ENCODE data around the gene SV2A. TPM values are rescaled to one million over a fixed set of nuclear protein-coding genes. Genes with fewer than 3 reads are reported as not detected.
"Not testable (repeated sequence)": the region's sequence is repeated elsewhere in the genome, so short reads cannot be mapped to it uniquely, and the experiment has no call there.

The SV2A gene
- total and polyA plus RNA-seq, 7 donors, result 0.60 to 6.9 (median 4.1) TPM; not detected in 1

DNA sequence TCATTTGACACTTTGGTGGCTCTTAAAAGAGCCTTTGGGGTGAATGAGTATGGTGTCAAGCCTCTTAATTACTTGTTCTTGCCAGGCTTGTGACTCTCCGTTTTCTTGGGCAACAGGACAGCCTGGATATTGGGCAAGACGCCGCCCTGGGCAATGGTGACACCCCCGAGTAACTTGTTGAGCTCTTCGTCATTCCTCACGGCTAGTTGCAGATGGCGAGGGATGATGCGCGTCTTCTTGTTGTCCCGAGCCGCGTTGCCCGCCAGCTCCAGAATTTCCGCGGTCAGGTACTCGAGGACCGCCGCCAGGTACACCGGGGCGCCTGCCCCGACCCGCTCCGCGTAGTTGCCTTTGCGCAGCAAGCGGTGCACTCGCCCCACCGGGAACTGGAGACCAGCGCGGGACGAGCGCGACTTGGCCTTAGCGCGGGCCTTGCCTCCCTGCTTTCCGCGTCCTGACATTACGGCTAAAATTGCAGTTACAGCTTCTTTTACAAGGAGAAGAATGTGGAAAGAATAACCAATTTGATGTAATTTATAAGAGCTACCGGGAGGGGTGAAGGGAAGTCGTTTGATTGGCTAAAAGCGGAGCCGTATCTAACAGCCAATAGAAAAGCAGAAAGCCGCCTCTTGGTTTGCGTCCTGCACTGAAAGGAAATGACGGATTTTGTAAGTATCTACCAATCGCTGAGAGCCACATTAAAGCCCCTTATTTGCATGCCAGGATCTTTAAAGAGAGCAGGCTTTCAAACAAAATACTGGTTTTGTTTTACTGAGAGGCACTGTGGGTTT is 30.0 kb downstream of the SV2A start:
- H3K9me3 ChIP-seq, result no peaks in the 10 kb centered on the region
- TF ChIP-seq EP300 (IDR thresholded peaks at IDR 0.05), result peak in 2 of 4 donors; percentile 4 to 8
- peak; percentile 88 to 95 for TF ChIP-seq POLR2A (IDR thresholded peaks at IDR 0.05)
- TF ChIP-seq POLR2AphosphoS5 (IDR thresholded peaks at IDR 0.05), result peak; percentile 96 to 99 (median 99)
- TF ChIP-seq, protein P1, sequence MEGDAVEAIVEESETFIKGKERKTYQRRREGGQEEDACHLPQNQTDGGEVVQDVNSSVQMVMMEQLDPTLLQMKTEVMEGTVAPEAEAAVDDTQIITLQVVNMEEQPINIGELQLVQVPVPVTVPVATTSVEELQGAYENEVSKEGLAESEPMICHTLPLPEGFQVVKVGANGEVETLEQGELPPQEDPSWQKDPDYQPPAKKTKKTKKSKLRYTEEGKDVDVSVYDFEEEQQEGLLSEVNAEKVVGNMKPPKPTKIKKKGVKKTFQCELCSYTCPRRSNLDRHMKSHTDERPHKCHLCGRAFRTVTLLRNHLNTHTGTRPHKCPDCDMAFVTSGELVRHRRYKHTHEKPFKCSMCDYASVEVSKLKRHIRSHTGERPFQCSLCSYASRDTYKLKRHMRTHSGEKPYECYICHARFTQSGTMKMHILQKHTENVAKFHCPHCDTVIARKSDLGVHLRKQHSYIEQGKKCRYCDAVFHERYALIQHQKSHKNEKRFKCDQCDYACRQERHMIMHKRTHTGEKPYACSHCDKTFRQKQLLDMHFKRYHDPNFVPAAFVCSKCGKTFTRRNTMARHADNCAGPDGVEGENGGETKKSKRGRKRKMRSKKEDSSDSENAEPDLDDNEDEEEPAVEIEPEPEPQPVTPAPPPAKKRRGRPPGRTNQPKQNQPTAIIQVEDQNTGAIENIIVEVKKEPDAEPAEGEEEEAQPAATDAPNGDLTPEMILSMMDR (IDR thresholded peaks at IDR 0.05), result no peak
- no peaks in the 10 kb centered on the region for H3K27me3 ChIP-seq
- H3K4me3 ChIP-seq, result peak overlapping the region; percentile 72 to 79 (median 76)
- DNase-seq, result peak; percentile 96
- H3K27ac ChIP-seq, result peak overlapping the region; percentile 97 to 100 (median 99)
- H3K36me3 ChIP-seq, result no peaks in the 10 kb centered on the region
- intact Hi-C loops (cut with DNase I), result loop anchor here (10.0 kb wide), 1 partner anchor 177 kb away; the partner anchor contains the start of gene VPS45
- WGBS, 2 donors, result 0% methylated on average over 46 of the region's 46 CpGs
- peaks cover 3 to 32% (median 21%) of the 10 kb centered on the region in 4 donors for H3K4me1 ChIP-seq

DNA sequence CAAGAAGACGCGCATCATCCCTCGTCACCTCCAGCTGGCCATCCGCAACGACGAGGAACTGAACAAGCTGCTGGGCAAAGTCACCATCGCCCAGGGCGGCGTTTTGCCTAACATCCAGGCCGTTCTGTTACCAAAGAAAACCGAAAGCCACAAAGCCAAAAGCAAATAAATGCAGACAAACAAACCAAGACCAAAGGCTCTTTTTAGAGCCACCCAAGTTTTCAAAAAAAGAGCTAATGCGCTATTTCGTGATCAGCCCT is 30.5 kb downstream of the SV2A start:
- 0 to 1% methylated on average over 13 of the region's 13 CpGs for WGBS, 2 donors
- H3K36me3 ChIP-seq, H3K27me3 ChIP-seq, DNase-seq, H3K9me3 ChIP-seq: not testable (repeated sequence)
- H3K27ac ChIP-seq, result peak overlapping the region; percentile 97 to 100 (median 99)
- H3K4me3 ChIP-seq, result peak overlapping the region; percentile 72 to 79 (median 76)
- peaks cover 3 to 32% (median 21%) of the 10 kb centered on the region in 4 donors for H3K4me1 ChIP-seq
- intact Hi-C loops (cut with DNase I), result loop anchor here (10.0 kb wide), 1 partner anchor 178 kb away; the partner anchor contains the start of gene VPS45

DNA sequence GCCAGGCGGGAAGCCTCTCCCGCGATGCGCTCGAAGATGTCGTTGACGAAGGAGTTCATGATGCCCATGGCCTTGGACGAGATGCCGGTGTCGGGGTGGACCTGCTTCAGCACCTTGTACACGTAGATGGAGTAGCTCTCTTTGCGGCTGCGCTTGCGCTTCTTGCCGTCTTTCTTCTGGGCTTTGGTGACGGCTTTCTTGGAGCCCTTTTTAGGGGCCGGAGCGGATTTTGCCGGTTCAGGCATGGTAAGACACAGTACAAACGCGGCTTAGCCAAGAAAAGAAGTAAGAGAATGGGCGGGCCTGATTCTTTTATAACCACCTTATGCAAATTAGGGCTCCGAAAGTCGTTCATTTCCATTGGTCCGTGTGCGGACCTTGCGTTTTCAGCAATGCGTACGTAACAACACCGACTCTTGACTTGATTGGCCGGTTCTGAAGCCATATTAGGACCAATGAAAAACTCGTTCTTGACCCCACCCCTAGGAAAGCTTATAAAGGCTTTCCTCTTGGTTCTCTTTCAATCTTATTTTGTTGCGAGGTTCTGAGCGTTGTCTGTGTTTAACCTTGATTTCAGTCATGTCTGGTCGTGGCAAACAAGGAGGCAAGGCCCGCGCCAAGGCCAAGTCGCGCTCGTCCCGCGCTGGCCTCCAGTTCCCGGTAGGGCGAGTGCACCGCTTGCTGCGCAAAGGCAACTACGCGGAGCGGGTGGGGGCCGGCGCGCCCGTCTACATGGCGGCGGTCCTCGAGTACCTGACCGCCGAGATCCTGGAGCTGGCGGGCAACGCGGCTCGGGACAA is 31.0 kb downstream of the SV2A start:
- intact Hi-C loops (cut with DNase I), result loop anchor here (10.0 kb wide), 1 partner anchor 178 kb away; the partner anchor contains the start of gene VPS45
- TF ChIP-seq, protein P1 (IDR thresholded peaks at IDR 0.05), result no peak
- TF ChIP-seq POLR2AphosphoS5 (IDR thresholded peaks at IDR 0.05), result peak; percentile 100
- TF ChIP-seq POLR2A (IDR thresholded peaks at IDR 0.05), result peak; percentile 99 to 100
- TF ChIP-seq EP300 (IDR thresholded peaks at IDR 0.05), result peak in 2 of 4 donors; percentile 35 to 64
- Histone ChIP-seq H3K27ac (peak overlapping the region; percentile 97 to 100 (median 99)), H3K4me1 (peaks cover 3 to 32% (median 21%) of the 10 kb centered on the region in 4 donors), H3K9me3 (no peaks in the 10 kb centered on the region), H3K27me3 (no peaks in the 10 kb centered on the region), H3K36me3 (no peaks in the 10 kb centered on the region), H3K4me3 (peak overlapping the region; percentile 72 to 79 (median 76))
- 0% methylated on average over 62 of the region's 62 CpGs for WGBS, 2 donors
- peak; percentile 97 for DNase-seq

DNA sequence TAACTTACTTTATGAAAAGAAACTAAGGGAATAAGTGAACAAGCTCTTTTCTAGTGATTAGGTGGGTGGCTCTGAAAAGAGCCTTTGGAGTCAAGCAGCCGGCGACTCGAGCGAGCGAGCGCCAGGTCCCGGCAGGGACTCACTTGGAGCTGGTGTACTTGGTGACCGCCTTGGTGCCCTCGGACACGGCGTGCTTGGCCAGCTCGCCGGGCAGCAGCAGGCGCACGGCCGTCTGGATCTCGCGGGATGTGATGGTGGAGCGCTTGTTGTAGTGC is 31.6 kb downstream of the SV2A start:
- not testable (repeated sequence) for H3K27me3 ChIP-seq, DNase-seq, H3K36me3 ChIP-seq, H3K9me3 ChIP-seq
- Histone ChIP-seq H3K4me1 (peaks cover 3 to 32% (median 21%) of the 10 kb centered on the region in 4 donors), H3K4me3 (peak overlapping the region; percentile 72 to 79 (median 76)), H3K27ac (peak overlapping the region; percentile 97 to 100 (median 99))
- WGBS, 2 donors, result 0 to 1% methylated on average over 19 of the region's 19 CpGs
- intact Hi-C loops (cut with DNase I), result loop anchor here (10.0 kb wide), 1 partner anchor 179 kb away; the partner anchor contains the start of gene VPS45

DNA sequence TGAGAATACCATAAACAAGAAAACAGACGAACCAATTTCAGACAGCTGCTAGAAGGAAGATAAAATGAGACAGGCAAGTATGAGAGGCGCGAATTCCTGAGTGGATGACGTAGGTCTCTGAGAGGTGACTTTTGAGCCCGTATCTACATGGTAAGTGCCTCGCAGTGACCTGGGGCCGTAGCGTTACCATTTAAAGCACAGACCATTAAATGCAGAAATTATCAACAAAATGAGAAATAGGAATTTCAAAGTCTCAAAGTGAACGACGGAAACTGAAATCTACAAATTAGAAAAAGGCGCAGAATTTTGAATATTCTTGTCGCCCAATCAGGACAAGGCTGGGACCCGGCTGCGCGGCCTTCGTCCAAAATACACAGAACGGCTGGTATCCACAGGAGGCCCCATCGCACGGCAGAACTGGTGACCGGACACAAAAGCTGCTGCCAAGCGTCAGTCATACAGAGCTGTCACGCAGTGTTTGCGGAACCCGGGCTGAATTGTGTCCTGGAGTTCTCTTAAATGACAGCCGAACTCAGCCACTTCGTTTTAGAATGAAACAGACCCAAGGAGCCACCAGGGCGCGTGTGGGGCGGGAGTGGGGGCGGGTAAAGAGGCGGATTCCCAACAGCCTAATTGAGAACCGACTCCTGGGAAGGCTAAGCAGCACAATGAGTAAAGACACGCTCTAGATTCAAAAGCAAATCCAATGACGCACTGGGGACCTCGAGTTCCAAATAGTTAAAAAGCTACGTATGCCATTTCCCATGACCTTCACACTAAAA is 32.1 kb downstream of the SV2A start:
- Histone ChIP-seq H3K4me3 (peak overlapping the region; percentile 72 to 79 (median 76)), H3K27ac (peak overlapping the region; percentile 97 to 100 (median 99)), H3K4me1 (peaks cover 3 to 32% (median 21%) of the 10 kb centered on the region in 4 donors), H3K36me3 (no peaks in the 10 kb centered on the region), H3K9me3 (no peaks in the 10 kb centered on the region), H3K27me3 (no peaks in the 10 kb centered on the region)
- intact Hi-C loops (cut with DNase I), result loop anchor here (10.0 kb wide), 1 partner anchor 179 kb away; the partner anchor contains the start of gene VPS45
- DNase-seq, result peak; percentile 94
- TF ChIP-seq, protein P1 (IDR thresholded peaks at IDR 0.05), result peak in 1 of 4 experiments; percentile 4
- peak; percentile 32 to 33 for TF ChIP-seq POLR2A (IDR thresholded peaks at IDR 0.05)
- peak; percentile 57 to 92 (median 76) for TF ChIP-seq POLR2AphosphoS5 (IDR thresholded peaks at IDR 0.05)
- peak in 1 of 4 donors; percentile 6 for TF ChIP-seq EP300 (IDR thresholded peaks at IDR 0.05)
- 0% methylated on average over 36 of the region's 36 CpGs for WGBS, 2 donors
